Left renal pelvis (tissue), 4 donors: ENCODE results near the gene GHRHR. TPM values are rescaled to one million over a fixed set of nuclear protein-coding genes. Genes with fewer than 3 reads are reported as not detected.

ENCODE experiments used
- DNase-seq, 4 donors: peaks; one replicate each; pipeline ENCODE4 v3.0.0-alpha.2; 2013; ENCODE audit warnings: low read depth in 4 of 4, low spot score in 3 of 4
- polyA plus RNA-seq, 4 donors: library from polyadenylated mRNA; unstranded; fragments of 120-200 nt; gene quantifications; one replicate each; pipeline ENCODE4 v1.2.1, GENCODE V29; 2013; ENCODE audit not compliant: insufficient read length in 4 of 4

Gene GHRHR
- polyA plus RNA-seq, 4 donors, result 0.20 to 0.40 (median 0.23) TPM; not detected in 1

- no peak for DNase-seq
These were observed 36.5 kb downstream of the GHRHR start for GRCh38 chr7:31000161-31000693.

GRCh38 chr7:31000779-31001178 is 37.0 kb downstream of the GHRHR start:
- DNase-seq, result no peak

- DNase-seq, result no peak
These were observed 38.5 kb downstream of the GHRHR start for GRCh38 chr7:31002256-31002655.

- DNase-seq, result no peak
These were observed 39.3 kb downstream of the GHRHR start for GRCh38 chr7:31003097-31003496.

GRCh38 chr7:31003721-31004120 is 40.0 kb downstream of the GHRHR start:
- no peak for DNase-seq

- no peak for DNase-seq
These were observed 40.6 kb downstream of the GHRHR start for GRCh38 chr7:31004393-31004792.

GRCh38 chr7:31006857-31007256 is 43.1 kb downstream of the GHRHR start:
- DNase-seq, result no peak

- no peak for DNase-seq
These were observed 43.9 kb downstream of the GHRHR start for GRCh38 chr7:31007634-31008033.

GRCh38 chr7:31014826-31015225 is 51.1 kb downstream of the GHRHR start:
- DNase-seq, result no peak

- DNase-seq, result no peak
These were observed 53.4 kb downstream of the GHRHR start for GRCh38 chr7:31017032-31017675.

- DNase-seq, result no peak
These were observed 54.0 kb downstream of the GHRHR start for GRCh38 chr7:31017721-31018120.

GRCh38 chr7:31019509-31019908 is 55.8 kb downstream of the GHRHR start:
- DNase-seq, result no peak

- no peak for DNase-seq
These were observed 56.4 kb downstream of the GHRHR start for GRCh38 chr7:31020161-31020560.

- DNase-seq, result no peak
These were observed 56.9 kb downstream of the GHRHR start for GRCh38 chr7:31020652-31021051.

GRCh38 chr7:31022117-31022516 is 58.4 kb downstream of the GHRHR start:
- DNase-seq, result no peak

- DNase-seq, result no peak
These were observed 59.0 kb downstream of the GHRHR start for GRCh38 chr7:31022726-31023125.

- no peak for DNase-seq
These were observed 60.1 kb downstream of the GHRHR start for GRCh38 chr7:31023877-31024276.

- peak; percentile 68 to 79 (median 76) for DNase-seq
These were observed 63.6 kb downstream of the GHRHR start for GRCh38 chr7:31027161-31027965.

GRCh38 chr7:31028006-31028405 is 64.3 kb downstream of the GHRHR start:
- no peak for DNase-seq

- no peak for DNase-seq
These were observed 64.8 kb downstream of the GHRHR start for GRCh38 chr7:31028417-31028992.
